ENCODE results near the gene MRPS26.

DNA sequence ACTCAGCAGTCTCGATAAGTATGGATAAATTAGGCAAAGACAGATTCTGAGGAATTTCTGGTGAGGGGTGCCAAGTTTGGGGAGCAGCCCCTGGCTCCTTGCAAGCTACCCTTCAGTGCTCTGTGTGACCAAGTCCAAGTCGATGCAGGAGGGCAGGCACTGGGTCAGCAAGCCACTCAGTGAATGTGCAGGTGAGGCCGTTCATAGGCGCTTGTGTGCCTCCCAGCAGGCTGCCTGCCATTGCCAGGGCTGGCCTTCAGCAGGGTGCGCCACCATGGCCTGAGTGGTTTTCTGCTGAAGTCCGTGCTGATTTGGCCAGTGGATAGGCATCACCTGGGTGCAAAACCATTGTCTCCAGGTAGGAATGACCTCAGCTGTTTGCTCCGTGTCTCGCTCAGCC, 5.8 kb upstream of the MRPS26 start:
- TF ChIP-seq CTCF (conservative IDR thresholded peaks at IDR 0.05): no peak
- TF ChIP-seq EZH2 (IDR thresholded peaks at IDR 0.05; ENCODE audit: low read depth): no peak

All from PC-9 (cell line).